Endodermal cell (in vitro differentiated cells): ENCODE data around the gene CEP20. TPM values are rescaled to one million over a fixed set of nuclear protein-coding genes. Genes with fewer than 3 reads are reported as not detected.

Experiments
- DNase-seq: peaks from one replicate; pipeline ENCODE4 v3.0.0-alpha.2; 2017
- H3K27ac ChIP-seq: 2 replicates; pipeline ENCODE4 v1.5.1; 2013; ENCODE audit warnings: mild to moderate bottlenecking, low read depth, low read length, moderate library complexity
- H3K27me3 ChIP-seq: 2 replicates; pipeline ENCODE4 v1.6.1; 2013; ENCODE audit warnings: mild to moderate bottlenecking, low read length, moderate library complexity; ENCODE audit not compliant: insufficient read depth, control insufficient read depth, poor library complexity, severe bottlenecking
- H3K36me3 ChIP-seq: 2 replicates; pipeline ENCODE4 v1.7.0; 2013; ENCODE audit warnings: mild to moderate bottlenecking, low read length, moderate library complexity; ENCODE audit not compliant: control insufficient read depth, insufficient read depth
- H3K4me1 ChIP-seq: one replicate; pipeline ENCODE4 v1.7.0; 2013; ENCODE audit warnings: low read length; ENCODE audit not compliant: control insufficient read depth, insufficient read depth
- H3K4me3 ChIP-seq: 2 replicates; pipeline ENCODE4 v1.5.1; 2013; ENCODE audit warnings: mild to moderate bottlenecking, low read length, moderate library complexity
- H3K9ac ChIP-seq: 2 replicates; pipeline ENCODE4 v1.6.1; 2013; ENCODE audit warnings: mild to moderate bottlenecking, low read length, moderate library complexity; ENCODE audit not compliant: poor library complexity, severe bottlenecking; ENCODE audit errors: extremely low read depth
- H3K9me3 ChIP-seq: 2 replicates; pipeline ENCODE4 v1.6.1; 2013; ENCODE audit warnings: mild to moderate bottlenecking, low read length, moderate library complexity; ENCODE audit not compliant: control insufficient read depth
- H3K27ac Mint-ChIP-seq: 2 replicates; pipeline ENCODE4 v1.8.0; 2020; ENCODE audit warnings: mixed read lengths
- H3K27me3 Mint-ChIP-seq: 2 replicates; pipeline ENCODE4 v1.8.0; 2021; ENCODE audit warnings: mild to moderate bottlenecking, mixed read lengths; ENCODE audit not compliant: insufficient read depth
- H3K36me3 Mint-ChIP-seq: 2 replicates; pipeline ENCODE4 v1.8.0; 2020; ENCODE audit warnings: low read depth, mixed read lengths
- H3K4me1 Mint-ChIP-seq: 2 replicates; pipeline ENCODE4 v1.8.0; 2020; ENCODE audit warnings: mixed read lengths
- H3K4me3 Mint-ChIP-seq: 2 replicates; pipeline ENCODE4 v1.8.0; 2020; ENCODE audit warnings: mild to moderate bottlenecking, moderate library complexity, mixed read lengths
- H3K9me3 Mint-ChIP-seq: 2 replicates; pipeline ENCODE4 v1.8.0; 2020; ENCODE audit warnings: mild to moderate bottlenecking, mixed read lengths
- CTCF ChIP-seq: fragments of 200-600 bp; sonication (generic); conservative IDR thresholded peaks from 2 replicates; pipeline ENCODE4 v1.5.0; 2021; ENCODE audit warnings: antibody characterized with exemption, mild to moderate bottlenecking
- WGBS, 2 experiments: methylation state at CpG; one replicate each; pipeline versions ENCODE4 v1.1.5 to v1.1.7; 2013; ENCODE audit warnings: missing lambda C conversion rate in 2 of 2, mixed read lengths in 1 of 2; ENCODE audit not compliant: insufficient coverage in 1 of 2, insufficient read length in 1 of 2; 5-methylcytosine and 5-hydroxymethylcytosine counted together
- total RNA-seq, 2 donors: library from RNA; stranded (reverse); fragmentation: NEBNext Ultra II Directional in 1 of 2; extraction: Animal tissue kit (Norgen Biotek cat#: 25700) in 1 of 2; gene quantifications; 2 replicates in 1 of 2; 3 replicates in 1 of 2; pipeline ENCODE4 v1.2.1, GENCODE V29; 2021

Gene CEP20
- total RNA-seq, 2 donors from 2014 or later: 30.9 to 31.1 TPM

DNA sequence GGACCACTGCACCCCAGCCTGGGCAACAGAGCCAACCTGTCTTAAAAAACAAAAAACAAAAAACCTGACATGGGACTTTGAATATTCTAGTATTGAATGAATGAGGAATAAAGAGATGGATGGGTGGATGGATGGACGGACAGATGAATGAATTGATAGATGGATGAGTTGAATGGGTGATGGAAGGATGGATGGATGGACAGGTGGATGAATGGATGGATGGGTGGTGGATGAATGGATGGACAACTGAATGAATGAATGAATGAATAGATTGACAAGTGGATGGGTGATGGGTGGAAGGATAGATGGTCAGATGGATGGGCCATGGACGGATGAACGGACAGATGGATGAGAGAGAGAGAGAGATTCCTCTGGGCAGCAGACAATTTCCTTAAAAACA lies 22.8 kb upstream of the CEP20 start:
- no peak overlapping the region for H3K27ac Mint-ChIP-seq
- Histone ChIP-seq H3K4me3 (no peak overlapping the region), H3K9ac (no peak overlapping the region), H3K36me3 (no peaks in the 10 kb centered on the region), H3K27ac (no peak overlapping the region), H3K27me3 (no peaks in the 10 kb centered on the region), H3K4me1 (no peaks in the 10 kb centered on the region), H3K9me3 (no peaks in the 10 kb centered on the region)
- DNase-seq: no peak
- WGBS, 2 experiments: 88 to 92% methylated on average over 1 to 2 of the region's 3 CpGs
- no peak overlapping the region for H3K4me3 Mint-ChIP-seq
- TF ChIP-seq CTCF: no peak
- no peaks in the 10 kb centered on the region for H3K27me3 Mint-ChIP-seq
- no peaks in the 10 kb centered on the region for H3K4me1 Mint-ChIP-seq
- no peaks in the 10 kb centered on the region for H3K36me3 Mint-ChIP-seq
- peaks cover 4% of the 10 kb centered on the region for H3K9me3 Mint-ChIP-seq

- Histone ChIP-seq H3K27me3 (no peaks in the 10 kb centered on the region), H3K9ac (no peak overlapping the region), H3K9me3 (no peaks in the 10 kb centered on the region), H3K36me3 (no peaks in the 10 kb centered on the region), H3K27ac (no peak overlapping the region), H3K4me3 (no peak overlapping the region), H3K4me1 (no peaks in the 10 kb centered on the region)
- 85 to 90% methylated on average over 4 to 7 of the region's 7 CpGs for WGBS, 2 experiments
- DNase-seq: peak; percentile 92
- Mint-ChIP-seq H3K27ac (no peak overlapping the region), H3K27me3 (peaks cover 4% of the 10 kb centered on the region), H3K36me3 (no peaks in the 10 kb centered on the region), H3K4me1 (no peaks in the 10 kb centered on the region), H3K9me3 (no peaks in the 10 kb centered on the region), H3K4me3 (no peak overlapping the region)
- no peak for TF ChIP-seq CTCF
Measured at GRCh38 chr16:15907863-15908478, 19.6 kb upstream of the CEP20 start.

- H3K27me3 Mint-ChIP-seq: peaks cover 4% of the 10 kb centered on the region
- H3K36me3 Mint-ChIP-seq: no peaks in the 10 kb centered on the region
- Histone ChIP-seq H3K36me3 (no peaks in the 10 kb centered on the region), H3K4me3 (no peak overlapping the region), H3K4me1 (no peaks in the 10 kb centered on the region), H3K9ac (no peak overlapping the region), H3K27me3 (no peaks in the 10 kb centered on the region), H3K9me3 (no peaks in the 10 kb centered on the region), H3K27ac (no peak overlapping the region)
- no peak overlapping the region for H3K27ac Mint-ChIP-seq
- no peak for TF ChIP-seq CTCF
- no peak overlapping the region for H3K4me3 Mint-ChIP-seq
- no peak for DNase-seq
- 69 to 100% methylated on average over 2 of the region's 2 CpGs for WGBS, 2 experiments
- no peaks in the 10 kb centered on the region for H3K4me1 Mint-ChIP-seq
- H3K9me3 Mint-ChIP-seq: no peaks in the 10 kb centered on the region
Measured at GRCh38 chr16:15906439-15906838, 18.0 kb upstream of the CEP20 start.
